Measurements from ENCODE around the gene NKD2. TPM values are rescaled to one million over a fixed set of nuclear protein-coding genes. Genes with fewer than 3 reads are reported as not detected.

NKD2 gene
- polyA plus RNA-seq, 1 of the 3 experiments (the other 2 are of a cell fraction): not detected

GRCh38 chr5:1027631-1028441 lies 19.2 kb downstream of the NKD2 start (continued):
- no peak for TF ChIP-seq FOXJ3 (CRISPR knock-in tag; IDR thresholded peaks at IDR 0.05)
- no peak for TF ChIP-seq TEAD4 (IDR thresholded peaks at IDR 0.05; ENCODE audit: borderline replicate concordance, insufficient read depth)
- TF ChIP-seq, protein P1, sequence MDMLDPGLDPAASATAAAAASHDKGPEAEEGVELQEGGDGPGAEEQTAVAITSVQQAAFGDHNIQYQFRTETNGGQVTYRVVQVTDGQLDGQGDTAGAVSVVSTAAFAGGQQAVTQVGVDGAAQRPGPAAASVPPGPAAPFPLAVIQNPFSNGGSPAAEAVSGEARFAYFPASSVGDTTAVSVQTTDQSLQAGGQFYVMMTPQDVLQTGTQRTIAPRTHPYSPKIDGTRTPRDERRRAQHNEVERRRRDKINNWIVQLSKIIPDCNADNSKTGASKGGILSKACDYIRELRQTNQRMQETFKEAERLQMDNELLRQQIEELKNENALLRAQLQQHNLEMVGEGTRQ (IDR thresholded peaks at IDR 0.05; ENCODE audit: borderline replicate concordance, low read depth, low read length): no peak
- no peak for TF ChIP-seq PBX3 (IDR thresholded peaks at IDR 0.05)
- no peak for TF ChIP-seq EZH2phosphoT487 (IDR thresholded peaks at IDR 0.05; ENCODE audit: borderline replicate concordance, low read depth)
- no peak for TF ChIP-seq RXRA (IDR thresholded peaks at IDR 0.05; ENCODE audit: borderline replicate concordance, low read depth)
- no peak for TF ChIP-seq EP300 (IDR thresholded peaks at IDR 0.05; ENCODE audit: borderline replicate concordance in 1 of 2, low read depth in 1 of 2, low read length in 1 of 2)
- no peak for TF ChIP-seq MEF2A (IDR thresholded peaks at IDR 0.05; ENCODE audit: borderline replicate concordance, low read depth)

- Histone ChIP-seq H3K4me1 (ENCODE audit: control insufficient read depth in 1 of 2, insufficient read depth in 2 of 2, low read depth in 1 of 2, low read length in 1 of 2) (no peaks in the 10 kb centered on the region; a peak in 1 of 4 replicates), H3K9ac (no peak overlapping the region), H3K27ac (ENCODE audit: low read depth in 2 of 2, low read length in 1 of 2) (no peak overlapping the region), H4K20me1 (ENCODE audit: insufficient read depth) (no peaks in the 10 kb centered on the region), H3K27me3 (ENCODE audit: insufficient read depth) (no peaks in the 10 kb centered on the region), H3F3A (replicated peaks; ENCODE audit: insufficient read depth) (no peaks in the 10 kb centered on the region), H3K36me3 (replicated peaks in 1 of 2; ENCODE audit: control insufficient read depth in 1 of 2, insufficient read depth in 2 of 2, low read length in 1 of 2) (no peaks in the 10 kb centered on the region), H3K4me2 (no peak overlapping the region), H3K9me2 (no peaks in the 10 kb centered on the region), H3K9me3 (no peaks in the 10 kb centered on the region), H2AFZ (ENCODE audit: low read depth) (no peak overlapping the region), H3K79me2 (ENCODE audit: insufficient read depth) (no peaks in the 10 kb centered on the region), H3K4me3 (ENCODE audit: low read depth in 2 of 2, low read length in 1 of 2) (no peak overlapping the region)
- peak; percentile 29 for DNase-seq
- 48% methylated on average over 19 of the region's 26 CpGs for WGBS (ENCODE audit: low lambda C conversion rate)
- CTCF ChIA-PET: interaction anchor here (0.9 to 1.6 kb wide), 4 partner anchors 13 to 146 kb away, joined by 3 to 5 read pairs (median 4); no protein-coding TSS in a partner anchor
- POLR2A ChIA-PET: interaction anchor here (0.6 kb wide), 1 partner anchor 94 kb away, joined by 3 read pairs; no protein-coding TSS in a partner anchor
- no peak for TF ChIP-seq USF1 (IDR thresholded peaks at IDR 0.05; ENCODE audit: borderline replicate concordance, low read depth)
- TF ChIP-seq GABPA (IDR thresholded peaks at IDR 0.05; ENCODE audit: low read depth): no peak
Observed at GRCh38 chr5:1028481-1029281, 20.1 kb downstream of the NKD2 start.
